ENCODE measurements around the gene TBC1D22A. TPM values are rescaled to one million over a fixed set of nuclear protein-coding genes. Genes with fewer than 3 reads are reported as not detected.

The TBC1D22A gene
- total and polyA plus RNA-seq, 8 donors = 12.0 to 17.6 (median 15.3) TPM

DNA sequence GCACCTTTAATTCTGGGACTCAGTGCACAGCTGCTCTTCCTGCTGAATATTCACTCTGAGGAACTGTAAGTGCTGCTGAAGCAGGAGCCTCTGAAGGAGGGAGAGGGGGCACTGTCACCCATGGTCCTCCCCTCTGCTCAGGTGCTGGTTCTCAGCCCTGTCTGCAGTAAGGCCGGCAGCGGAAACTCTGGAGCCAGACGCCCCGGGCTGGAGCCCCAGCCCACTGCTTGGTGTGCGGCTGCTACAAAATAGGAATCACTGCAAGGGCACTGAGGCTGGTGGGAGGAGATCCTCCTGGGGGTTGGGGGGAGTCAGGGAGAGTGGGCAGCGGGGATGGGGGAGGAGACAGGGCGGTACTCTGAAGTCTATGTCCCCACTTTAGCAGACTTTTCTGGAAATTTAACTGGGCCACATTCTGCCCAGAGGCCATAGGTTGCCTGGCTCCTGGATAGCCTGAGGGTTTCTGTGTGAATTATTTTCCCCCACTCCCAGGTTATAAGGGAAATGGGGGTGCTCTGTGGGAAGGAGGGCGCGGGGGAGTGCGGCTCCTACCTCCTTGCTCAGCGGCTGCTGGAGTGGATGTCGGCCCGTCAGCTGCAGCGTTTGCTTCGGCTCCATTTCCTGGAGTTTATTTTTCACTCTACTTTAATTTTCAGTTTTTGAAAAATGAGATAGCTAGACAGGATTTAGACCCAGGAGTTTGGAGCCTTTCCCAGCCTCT, 33.6 kb downstream of the TBC1D22A start:
- no peak for TF ChIP-seq CTCF (IDR thresholded peaks at IDR 0.05)
- ATAC-seq = no peak

GRCh38 chr22:46796566-46797195, 34.2 kb downstream of the TBC1D22A start:
- TF ChIP-seq CTCF (IDR thresholded peaks at IDR 0.05) = no peak
- Histone ChIP-seq H3K27ac (no peak overlapping the region), H3K4me1 (no peaks in the 10 kb centered on the region), H3K9me3 (no peaks in the 10 kb centered on the region), H3K4me3 (no peak overlapping the region), H3K36me3 (peaks cover 0 to 16% (median 7%) of the 10 kb centered on the region in 3 donors), H3K27me3 (no peaks in the 10 kb centered on the region)
- intact Hi-C loops (cut with DNase I) = no loop called here
- 86 to 91% methylated on average over 17 of the region's 17 CpGs for WGBS, 2 donors
- DNase-seq (no peak), FAIRE-seq (no peak), ATAC-seq (no peak)

More for the DNA sequence above, 33.6 kb downstream of the TBC1D22A start:
- no peak overlapping the region for H3K4me3 ChIP-seq
- H3K9me3 ChIP-seq = no peaks in the 10 kb centered on the region
- peaks cover 0 to 12% (median 7%) of the 10 kb centered on the region in 3 donors for H3K36me3 ChIP-seq
- FAIRE-seq (no peak), DNase-seq (no peak)
- intact Hi-C loops (cut with DNase I) = no loop called here
- H3K27me3 ChIP-seq = no peaks in the 10 kb centered on the region
- H3K4me1 ChIP-seq = no peaks in the 10 kb centered on the region
- H3K27ac ChIP-seq = no peak overlapping the region
- 84 to 90% methylated on average over 14 to 15 of the region's 15 CpGs for WGBS, 2 donors

DNA sequence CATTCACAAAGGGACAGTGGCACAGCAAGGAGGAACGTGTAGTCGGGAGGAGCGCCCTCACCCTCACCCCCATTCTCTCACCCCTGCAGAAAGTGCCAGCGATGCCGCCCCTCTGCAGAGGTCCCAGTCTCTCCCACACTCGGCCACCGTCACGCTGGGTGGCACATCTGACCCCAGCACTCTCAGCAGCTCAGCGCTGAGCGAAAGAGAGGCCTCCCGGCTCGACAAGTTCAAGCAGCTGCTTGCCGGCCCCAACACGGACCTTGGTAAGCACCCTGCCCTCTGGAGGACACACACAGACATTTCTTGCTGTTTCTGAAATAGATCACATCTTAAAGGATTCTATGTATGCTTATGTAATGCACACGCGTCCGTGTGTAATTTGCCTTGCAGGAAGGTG, 34.9 kb downstream of the TBC1D22A start:
- FAIRE-seq = no peak
- 84 to 85% methylated on average over 17 of the region's 17 CpGs for WGBS, 2 donors
- intact Hi-C loops (cut with DNase I) = no loop called here
- Histone ChIP-seq H3K9me3 (no peaks in the 10 kb centered on the region), H3K4me3 (no peak overlapping the region), H3K27ac (no peak overlapping the region), H3K27me3 (no peaks in the 10 kb centered on the region), H3K36me3 (peaks cover 0 to 16% (median 7%) of the 10 kb centered on the region in 3 donors), H3K4me1 (no peaks in the 10 kb centered on the region)
- ATAC-seq = no peak
- TF ChIP-seq CTCF (IDR thresholded peaks at IDR 0.05) = no peak
- DNase-seq = no peak

GRCh38 chr22:46798041-46798365, 35.6 kb downstream of the TBC1D22A start:
- Histone ChIP-seq H3K36me3 (peaks cover 0 to 16% (median 7%) of the 10 kb centered on the region in 3 donors), H3K4me3 (no peak overlapping the region), H3K4me1 (no peaks in the 10 kb centered on the region), H3K27me3 (no peaks in the 10 kb centered on the region), H3K27ac (no peak overlapping the region), H3K9me3 (no peaks in the 10 kb centered on the region)
- no peak for TF ChIP-seq CTCF (IDR thresholded peaks at IDR 0.05)
- WGBS, 2 donors = 82 to 89% methylated on average over 5 of the region's 5 CpGs
- DNase-seq = no peak
- intact Hi-C loops (cut with DNase I) = no loop called here
- no peak for FAIRE-seq
- no peak for ATAC-seq
